GM18867 (cell line): ENCODE results near the gene CDKL5.
A peak's percentile ranks its signal among the peaks of the same experiment; 100 is the strongest.
"Not testable (repeated sequence)": the region's sequence is repeated elsewhere in the genome, so short reads cannot be mapped to it uniquely, and the experiment has no call there.

Source experiments
- ATAC-seq: cut with Tn5 transposase; IDR thresholded peaks from one replicate; pipeline ENCODE4 v1.9.1; 2021; ENCODE audit warnings: mild to moderate bottlenecking, moderate library complexity; ENCODE audit not compliant: unreplicated experiment

CDKL5 gene

DNA sequence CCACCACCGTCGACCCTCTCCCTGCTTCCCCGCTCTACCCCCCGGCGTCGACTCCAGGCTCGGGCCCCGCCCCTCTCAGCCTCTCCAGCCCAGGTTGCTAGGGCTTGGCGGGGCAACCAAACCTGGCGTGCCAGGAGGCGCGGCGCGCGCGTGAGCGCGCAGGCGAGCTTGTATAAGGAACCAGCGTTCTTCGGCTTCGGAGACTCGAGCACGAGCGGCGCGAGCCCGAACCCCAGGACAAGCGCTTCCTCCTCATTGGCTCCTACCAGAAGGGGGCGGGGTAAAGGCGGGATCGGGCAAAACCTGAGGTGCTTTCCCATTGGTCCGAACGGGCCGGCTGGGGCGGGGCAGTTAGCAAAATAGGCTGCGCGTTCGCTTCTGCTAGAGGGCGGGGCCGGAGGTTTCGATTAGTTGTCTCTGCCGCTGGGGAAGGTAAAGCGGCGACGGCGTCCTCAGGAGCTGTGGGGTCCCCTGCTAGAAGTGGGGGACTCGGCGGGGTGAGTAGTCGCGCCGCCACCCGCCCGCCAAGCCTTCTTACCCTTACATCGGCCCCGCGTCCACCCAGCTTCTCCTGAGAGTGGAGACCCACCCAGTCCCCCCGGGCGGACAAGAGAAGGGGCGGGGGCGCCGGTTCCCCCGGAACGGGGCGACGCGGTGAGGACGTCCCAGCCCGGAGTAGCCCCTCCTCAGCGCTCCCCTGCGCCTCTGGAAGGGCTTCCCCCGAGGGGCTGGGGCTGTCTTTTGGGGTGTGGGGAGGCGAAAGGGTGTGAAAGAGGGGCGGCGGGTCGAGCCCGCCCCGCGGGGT is at the start of gene CDKL5:
Gene CDKL5, plus strand, starts transcription at position 410 of the 805 bp plus-strand sequence. CDS start 81,489 bp downstream, outside the sequence.
- ATAC-seq, result peak; percentile 88

DNA sequence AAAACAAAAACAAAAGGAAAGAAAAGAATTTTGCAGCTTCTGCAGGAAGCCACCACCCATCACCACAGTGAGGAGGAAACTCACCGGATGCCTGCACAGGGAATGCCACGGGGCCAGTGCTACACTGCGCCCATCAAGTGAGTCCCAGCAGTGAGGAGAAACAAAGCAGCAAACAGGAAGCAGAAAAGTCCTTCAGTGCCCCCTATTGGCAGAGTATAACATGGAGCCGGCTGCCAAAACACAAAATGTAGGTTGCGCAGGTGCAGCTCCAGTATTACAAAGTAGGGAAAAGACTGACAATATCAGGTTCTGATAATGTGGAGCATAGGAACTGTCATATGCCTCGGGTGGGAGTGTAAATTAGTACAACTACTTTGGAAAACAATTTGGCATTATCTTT is 47.6 kb upstream of the CDKL5 start:
- peak; percentile 50 for ATAC-seq

DNA sequence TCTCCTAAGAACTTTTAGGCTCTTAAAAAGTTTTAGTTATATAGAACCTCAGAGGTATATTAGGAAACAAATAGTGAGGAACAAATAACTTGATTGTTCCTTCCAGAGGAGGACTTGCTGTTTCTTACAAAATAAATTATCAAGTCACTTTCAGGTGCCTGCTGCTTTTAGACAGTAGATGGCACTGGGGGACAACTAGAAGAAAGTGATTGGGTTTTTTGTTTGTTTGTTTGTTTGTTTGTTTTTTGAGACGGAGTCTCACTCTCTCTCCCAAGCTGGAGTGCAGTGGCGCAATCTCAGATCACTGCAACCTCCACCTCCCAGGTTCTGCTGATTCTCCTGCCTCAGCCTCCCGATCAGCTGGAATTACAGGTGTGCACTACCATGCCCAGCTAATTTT is 35.4 kb upstream of the CDKL5 start:
- no peak for ATAC-seq

DNA sequence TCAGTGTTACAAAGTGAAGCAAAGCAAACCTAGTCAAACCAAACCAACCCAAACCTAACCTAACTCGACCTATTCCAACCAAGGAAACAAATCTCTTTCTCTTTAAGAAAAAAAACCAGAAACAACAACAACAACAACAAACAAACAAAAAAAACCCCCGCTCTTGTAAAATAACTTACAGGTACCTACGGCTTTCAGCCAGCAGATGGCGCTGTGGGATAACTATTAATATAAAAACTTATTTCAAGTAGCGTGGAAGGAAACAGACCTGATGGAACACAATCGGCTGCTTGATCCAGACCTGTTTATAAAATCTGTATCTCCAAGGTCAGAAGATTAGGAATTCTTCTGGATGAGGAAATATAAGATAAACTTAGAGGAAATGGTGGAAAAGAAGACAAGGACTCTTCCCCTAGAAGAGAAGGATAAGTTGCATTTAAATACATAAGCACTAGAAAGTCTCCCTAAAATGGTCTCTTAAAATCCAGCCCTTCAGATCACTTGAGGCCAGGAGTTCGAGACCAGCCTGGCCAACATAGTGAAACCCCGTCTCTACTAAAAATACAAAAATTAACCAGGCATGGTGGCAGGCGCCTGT is 34.4 kb upstream of the CDKL5 start:
- peak; percentile 39 for ATAC-seq

DNA sequence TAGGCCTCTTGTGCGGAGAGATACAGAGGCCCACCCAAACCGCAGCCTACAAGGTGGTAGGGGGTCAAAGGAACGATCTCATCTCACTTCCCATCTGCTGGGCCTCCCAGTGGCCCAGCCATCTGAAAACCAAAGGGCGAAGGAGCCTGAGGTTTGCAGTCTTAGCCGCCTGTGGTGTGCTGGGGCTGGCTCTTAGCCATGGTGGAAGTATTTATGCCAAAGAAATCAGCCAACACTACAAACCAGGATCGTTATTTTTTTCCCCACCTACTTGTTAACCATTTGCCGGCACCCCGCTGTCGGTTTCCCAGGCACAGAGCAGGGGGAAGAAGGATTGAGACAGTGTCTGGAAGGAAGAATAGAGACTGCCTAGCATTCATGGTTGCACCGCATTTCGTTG is 30.9 kb upstream of the CDKL5 start:
- no peak for ATAC-seq

DNA sequence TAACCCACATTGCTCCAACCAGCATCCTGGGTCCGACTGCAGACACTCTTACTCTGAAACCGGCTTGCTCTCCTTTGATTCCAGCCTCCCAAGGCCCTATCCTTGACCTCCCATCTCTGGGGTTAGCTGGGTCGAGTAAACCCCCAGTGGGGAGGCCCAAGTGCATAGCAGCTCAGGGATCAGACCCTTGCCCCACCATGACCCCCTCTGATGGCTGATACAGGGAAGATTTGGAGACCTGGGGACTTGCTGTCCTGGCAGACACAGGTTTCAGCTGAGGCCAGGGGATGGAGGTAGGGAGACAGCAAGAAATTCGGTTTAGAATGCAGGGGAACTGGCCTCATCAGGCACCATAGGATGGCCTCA is 23.6 kb upstream of the CDKL5 start:
- ATAC-seq, result no peak

DNA sequence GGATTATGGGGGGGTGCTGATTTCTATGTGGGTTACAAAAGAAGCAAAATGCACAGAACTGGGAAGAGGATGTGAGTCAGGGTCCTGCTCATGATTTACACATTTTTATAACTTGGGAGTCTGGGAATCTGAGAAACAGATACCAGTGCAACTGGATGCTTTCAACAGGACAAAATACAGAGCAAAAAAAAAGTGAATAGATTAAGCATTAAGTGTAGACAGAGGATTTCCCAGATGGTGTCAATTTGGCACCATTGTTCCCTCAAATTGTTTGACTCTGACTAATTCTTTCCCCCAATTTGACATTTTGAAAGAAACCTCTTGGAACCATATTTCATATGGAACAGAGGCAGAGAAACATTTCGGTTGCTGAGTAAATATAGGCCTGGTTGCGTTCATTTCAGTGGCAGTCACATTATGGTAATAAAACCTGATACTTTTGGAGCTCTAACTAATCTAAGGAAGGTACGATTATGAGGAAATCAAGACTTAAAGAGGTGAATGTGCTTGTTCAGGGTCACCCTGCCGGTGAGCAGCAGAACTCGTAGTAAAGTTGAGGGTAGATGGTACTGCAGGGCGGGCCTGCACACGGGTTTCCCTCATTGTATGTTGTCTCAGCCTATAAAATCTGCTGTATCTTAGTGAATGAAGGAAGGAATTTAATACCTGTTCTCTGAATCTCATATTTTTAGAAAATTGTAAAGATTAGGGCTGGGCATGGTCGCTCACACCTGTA is 18.7 kb upstream of the CDKL5 start:
- ATAC-seq, result no peak

DNA sequence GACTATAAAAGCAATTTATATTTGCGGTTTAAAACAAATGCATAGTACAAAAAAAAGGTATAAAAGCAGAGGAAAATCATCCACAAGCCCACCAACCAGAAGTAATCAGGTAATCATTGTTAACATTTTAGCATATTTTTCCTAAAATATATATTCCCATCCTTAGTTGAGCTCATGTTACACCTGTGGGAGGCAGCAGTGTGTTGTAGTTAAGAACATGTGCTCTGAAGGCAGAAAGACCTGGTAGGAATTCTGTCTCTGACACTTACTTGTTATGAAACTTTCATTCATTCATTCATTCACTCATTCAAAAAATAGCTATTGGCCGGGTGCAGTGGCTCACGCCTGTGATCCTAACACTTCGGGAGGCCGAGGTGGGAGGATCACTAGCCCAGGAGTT is 15.4 kb upstream of the CDKL5 start:
- no peak for ATAC-seq

DNA sequence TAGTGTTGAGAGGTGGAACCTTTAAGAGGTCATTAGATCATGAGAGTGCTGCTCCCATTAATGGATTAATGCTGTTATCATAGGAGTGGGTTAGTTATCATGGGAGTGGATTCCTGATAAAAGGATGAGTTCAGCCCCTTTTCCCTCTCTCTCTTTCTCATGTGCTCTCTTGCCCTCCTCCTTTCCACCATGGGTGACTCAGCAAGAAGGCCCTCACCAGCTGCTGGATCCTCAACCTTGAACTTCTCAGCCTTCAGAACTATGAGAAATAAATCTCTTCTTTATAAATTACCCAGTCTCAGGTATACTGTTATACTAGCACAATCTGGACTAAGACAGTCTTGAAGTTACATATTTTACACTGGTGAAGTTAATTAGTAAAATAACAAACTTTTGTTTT is 10.0 kb upstream of the CDKL5 start:
- no peak for ATAC-seq

DNA sequence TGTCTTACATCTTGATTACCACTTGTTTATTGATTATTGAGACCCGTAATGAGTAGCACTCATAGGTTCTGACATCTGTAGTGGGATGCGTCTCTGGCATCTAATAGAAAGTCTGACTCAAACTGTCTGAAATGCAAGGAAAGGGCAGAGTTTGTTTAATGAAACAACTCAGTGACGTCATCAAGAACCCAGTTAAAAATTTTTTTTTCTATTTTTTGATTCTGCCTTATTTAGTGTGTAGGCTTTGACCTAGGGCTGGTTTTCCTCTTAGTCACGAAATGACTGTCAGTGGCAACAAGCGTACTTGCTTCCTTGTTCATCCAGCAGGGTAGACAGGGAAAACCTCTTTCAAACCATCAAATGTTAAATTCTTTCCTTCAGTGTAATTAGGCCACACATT is 3.1 kb upstream of the CDKL5 start:
- ATAC-seq, result no peak

DNA sequence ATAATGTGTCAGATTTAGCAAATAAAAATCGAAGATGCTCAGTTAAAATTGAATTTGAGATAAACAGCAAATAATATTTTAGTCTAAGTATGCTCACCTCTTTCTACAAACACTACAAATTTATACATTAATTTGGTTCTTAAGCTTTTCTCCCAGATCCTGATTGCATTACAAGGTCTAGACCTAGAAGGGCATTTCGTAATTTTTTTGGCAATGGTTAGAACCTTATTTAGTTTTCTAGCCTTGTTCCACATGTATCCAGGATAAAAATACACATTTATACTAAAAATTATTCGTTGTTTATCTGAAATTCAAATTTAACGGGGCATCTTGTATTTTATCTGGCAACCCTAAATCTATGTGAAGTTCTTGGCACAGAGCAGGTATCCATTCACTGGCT is 2.5 kb upstream of the CDKL5 start:
- ATAC-seq, result no peak

DNA sequence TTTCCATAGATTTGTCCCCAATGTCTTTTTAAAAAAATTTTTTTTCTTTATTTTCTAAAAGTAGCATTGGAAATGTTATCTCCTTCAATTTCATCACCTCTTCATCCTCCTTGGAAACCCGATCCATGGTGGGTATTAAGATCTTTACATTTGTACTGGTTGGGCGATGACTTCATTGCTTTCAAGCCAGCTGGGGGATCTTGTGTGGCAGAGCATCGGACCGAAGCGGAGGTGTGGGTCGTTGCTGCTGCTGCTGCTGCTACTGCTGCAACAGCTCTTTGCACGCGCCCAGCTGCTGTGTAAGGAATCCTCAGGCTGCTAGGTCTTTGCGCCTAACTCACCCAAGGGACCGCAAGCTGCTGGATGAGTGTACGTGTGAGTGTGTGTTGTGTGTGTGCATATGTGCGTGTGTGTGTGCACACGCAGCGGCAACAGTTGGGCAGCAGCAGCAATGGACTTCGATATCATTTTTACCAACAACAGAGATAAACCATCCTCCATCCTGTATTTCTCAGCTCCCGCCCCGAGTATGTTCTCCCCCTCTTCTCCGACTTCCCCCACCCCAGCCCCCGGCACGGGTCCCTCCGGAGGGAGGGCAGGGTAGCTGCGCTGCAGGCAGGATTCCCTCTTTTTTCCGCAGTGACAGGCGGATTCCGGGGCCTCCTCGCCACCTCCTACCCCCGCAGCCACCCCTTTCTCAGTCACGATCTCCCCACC is 768 bp upstream of the CDKL5 start:
- peak; percentile 26 for ATAC-seq

DNA sequence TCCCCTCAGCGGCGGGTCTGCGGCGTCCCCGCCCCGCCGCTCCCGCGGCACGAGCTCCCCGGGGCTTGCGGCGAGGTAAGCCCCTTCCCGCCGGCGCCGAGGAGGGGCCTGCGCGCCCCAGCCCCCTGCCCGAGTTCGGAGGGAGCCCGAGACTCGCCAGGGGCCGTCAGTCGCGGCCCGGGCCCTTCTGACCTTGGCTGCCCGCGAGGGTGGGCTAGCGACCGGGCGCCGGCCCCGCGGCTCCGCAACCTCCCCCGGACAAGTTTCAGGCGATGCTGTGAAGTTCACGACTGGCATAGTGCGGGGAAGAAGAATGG is 554 bp downstream of the CDKL5 start:
- no peak for ATAC-seq

DNA sequence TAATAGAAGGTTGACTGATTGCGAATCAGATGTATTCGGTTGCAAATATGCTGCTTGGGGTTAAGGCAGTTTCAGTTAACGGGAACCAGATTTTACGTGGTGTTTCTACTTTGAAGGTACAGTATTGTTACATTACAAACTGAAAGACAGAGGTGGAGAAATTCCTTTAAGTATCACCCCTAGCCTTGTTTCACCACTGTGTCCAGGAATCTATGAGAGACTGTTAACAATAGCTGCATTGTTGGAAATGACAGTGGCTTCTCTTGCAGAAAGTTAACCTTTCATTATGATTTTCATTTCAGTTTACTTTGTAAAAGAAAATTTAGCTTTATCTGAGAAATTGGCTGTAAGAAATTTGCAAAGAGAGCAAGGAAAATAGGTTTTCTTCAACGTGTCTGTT is 2.6 kb downstream of the CDKL5 start:
- no peak for ATAC-seq

DNA sequence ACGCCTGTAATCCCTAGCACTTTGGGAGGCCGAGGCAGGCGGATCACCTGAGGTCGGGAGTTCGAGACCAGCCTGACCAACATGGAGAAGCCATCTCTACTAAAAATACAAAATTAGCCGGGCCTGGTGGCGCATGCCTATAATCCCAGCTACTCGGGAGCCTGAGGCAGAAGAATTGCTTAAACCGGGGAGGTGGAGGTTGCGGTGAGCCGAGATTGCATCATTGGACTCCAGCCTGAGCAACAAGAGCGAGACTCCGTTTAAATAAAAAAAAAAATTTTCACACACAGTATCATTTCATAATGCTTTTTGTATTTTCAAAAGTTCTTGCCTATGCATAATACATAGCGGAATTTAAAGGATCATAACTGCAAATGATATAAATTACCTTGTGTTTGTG is 7.9 kb downstream of the CDKL5 start:
- ATAC-seq, result not testable (repeated sequence)

DNA sequence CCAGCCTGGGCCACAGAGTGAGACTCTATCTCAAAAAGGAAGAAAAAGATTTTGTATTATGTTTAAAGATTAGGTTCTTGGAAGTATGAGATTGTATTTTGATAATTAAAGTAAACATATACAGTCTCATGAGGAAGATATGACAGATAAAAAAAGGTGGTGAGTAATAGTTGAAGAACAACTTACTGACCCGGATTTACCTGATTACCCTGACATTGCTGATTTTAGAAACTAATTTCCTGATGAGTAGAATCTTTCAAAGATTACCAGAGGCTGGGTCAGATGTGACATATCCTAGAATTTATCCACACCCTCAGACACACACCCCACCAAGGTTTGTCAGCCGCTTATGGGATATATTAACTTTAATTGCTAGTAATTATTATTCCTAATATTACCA is 9.5 kb downstream of the CDKL5 start:
- no peak for ATAC-seq

DNA sequence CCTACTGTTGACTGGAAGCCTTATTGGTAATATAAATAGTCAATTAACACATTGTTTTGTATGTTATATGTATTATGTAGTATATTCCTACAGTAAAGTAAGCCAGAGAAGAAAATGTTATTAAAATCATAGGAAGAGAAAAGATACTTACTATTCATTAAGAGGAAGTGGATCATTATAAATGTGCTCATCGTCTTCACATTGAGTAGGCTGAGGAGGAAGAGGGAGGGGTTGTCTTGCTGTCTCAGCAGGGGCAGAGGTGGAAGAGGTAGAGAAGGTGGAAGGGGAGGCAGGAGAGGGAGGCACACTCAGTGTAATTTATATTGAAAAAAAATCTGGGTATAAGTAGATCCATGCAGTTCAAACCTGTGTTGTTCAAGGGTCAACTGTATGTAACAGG is 10.6 kb downstream of the CDKL5 start:
- ATAC-seq, result no peak

DNA sequence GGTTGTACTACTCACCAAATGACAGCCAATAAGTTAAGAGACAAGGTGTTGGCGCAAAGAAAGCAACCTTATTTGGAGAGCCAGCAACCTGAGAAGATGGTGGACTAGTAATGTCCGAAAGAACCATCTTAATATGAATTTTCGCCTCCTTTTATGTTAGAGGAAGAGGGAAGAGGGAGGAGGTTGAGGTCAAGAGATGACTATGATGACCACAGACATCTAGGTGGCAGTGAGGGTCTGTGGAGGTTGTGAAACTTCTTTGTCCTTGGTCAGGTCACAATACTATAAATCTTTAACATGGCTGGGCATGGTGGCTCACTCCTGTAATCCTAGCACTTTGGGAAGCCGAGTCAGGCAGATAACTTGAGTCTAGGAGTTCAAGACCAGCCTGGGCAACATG is 15.4 kb downstream of the CDKL5 start:
- no peak for ATAC-seq

DNA sequence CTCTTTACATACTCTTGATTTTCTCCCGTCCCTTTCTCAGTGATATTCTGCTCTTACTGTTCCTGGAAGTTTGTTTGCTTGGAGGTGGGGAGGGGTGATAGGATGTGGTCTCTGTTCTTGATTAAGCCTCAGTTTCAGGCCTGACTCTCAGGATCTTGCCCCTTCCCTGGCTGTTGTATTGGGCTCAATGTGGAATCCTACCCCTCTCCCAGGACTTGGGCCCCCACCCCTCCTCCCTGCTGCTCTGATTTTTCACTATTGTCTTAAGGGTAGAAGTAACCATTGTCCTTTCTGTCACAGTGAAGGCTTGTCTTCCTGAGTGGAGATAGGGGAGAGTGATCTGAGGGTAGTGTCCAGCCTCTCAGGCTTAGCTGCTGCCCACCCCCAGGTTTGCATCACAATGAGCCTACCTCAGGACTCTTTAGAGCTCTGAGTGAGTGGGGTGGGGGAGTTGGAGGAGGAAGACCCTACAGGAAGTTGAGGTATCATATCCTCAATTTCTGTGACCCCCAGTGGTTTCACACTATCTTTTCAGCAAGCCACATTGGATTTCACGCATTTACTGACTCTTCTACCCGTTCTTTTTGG is 16.5 kb downstream of the CDKL5 start:
- ATAC-seq, result no peak

DNA sequence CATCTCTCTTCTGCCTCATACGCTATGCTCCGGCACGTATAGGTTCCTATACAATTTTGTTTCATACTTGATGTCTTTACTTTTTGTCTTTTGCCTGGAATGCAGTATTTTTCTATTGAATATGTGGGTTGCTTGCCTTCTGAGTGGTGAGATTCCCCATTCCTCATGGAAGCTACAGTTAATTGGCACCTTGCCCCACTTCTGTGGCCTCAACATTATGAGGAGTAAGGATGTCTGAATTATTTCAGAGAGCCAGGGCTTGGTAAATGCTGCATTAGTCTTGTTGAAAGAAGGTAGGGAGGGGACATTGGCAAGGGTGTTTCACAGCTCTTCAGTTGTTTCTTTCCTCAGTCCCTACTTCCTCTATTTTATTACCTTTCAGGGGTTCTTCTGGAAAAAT is 23.0 kb downstream of the CDKL5 start:
- ATAC-seq, result no peak

DNA sequence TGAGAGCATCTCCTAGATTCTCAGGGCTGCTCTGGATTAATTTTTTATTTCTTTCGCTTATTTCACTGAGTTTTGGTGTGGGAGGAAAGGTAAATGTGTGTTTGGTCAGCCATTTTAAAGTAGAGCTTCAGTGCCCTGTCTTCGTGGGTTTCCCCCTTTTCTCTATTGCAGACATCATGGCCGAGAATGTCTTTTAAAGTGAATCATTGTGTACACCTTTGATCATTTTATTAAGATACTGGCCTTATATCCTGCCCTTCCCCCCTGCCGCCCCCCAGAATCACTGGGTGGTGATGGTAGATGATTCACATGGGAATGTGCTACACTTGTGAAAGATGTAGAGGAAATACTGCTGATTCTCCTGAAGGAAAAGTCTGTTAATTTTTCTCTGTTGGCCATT is 23.8 kb downstream of the CDKL5 start:
- no peak for ATAC-seq
